ENCODE results near the gene NMNAT3.

- TF ChIP-seq CTCF (conservative IDR thresholded peaks at IDR 0.05; ENCODE audit: low read length), result no peak
- TF ChIP-seq EZH2phosphoT487 (IDR thresholded peaks at IDR 0.05; ENCODE audit: borderline replicate concordance, low read depth, low read length), result no peak
Measured at GRCh38 chr3:139687431-139687830, 9.7 kb upstream of the NMNAT3 start.
